ENCODE results near the gene OXT.
"Not testable (repeated sequence)": the region's sequence is repeated elsewhere in the genome, so short reads cannot be mapped to it uniquely, and the experiment has no call there.

The OXT gene

GRCh38 chr20:3047486-3048419 is 23.7 kb upstream of the OXT start:
- no peak overlapping the region for H3K27ac ChIP-seq
- CTCF ChIA-PET, result interaction anchor here (0.9 kb wide), 1 partner anchor 182 kb away, joined by 3 read pairs; no protein-coding TSS in a partner anchor
- no peak for DNase-seq (ENCODE audit: low spot score)
- POLR2A ChIA-PET (ENCODE audit: low non-redundant PET), result no interaction called here
- TF ChIP-seq CTCF (conservative IDR thresholded peaks at IDR 0.05; ENCODE audit: low read depth), result no peak

GRCh38 chr20:3051385-3052019 is 19.9 kb upstream of the OXT start:
- no peak for TF ChIP-seq CTCF (conservative IDR thresholded peaks at IDR 0.05; ENCODE audit: low read depth)
- H3K27ac ChIP-seq, result no peak overlapping the region; the same call in 1 of the 2 replicates
- POLR2A ChIA-PET (ENCODE audit: low non-redundant PET), result no interaction called here
- DNase-seq (ENCODE audit: low spot score), result no peak
- CTCF ChIA-PET, result no interaction called here

GRCh38 chr20:3059489-3059888 is 11.9 kb upstream of the OXT start:
- ChIA-PET CTCF (no interaction called here), POLR2A (ENCODE audit: low non-redundant PET) (no interaction called here)
- no peak for DNase-seq (ENCODE audit: low spot score)
- no peak overlapping the region for H3K27ac ChIP-seq
- no peak for TF ChIP-seq CTCF (conservative IDR thresholded peaks at IDR 0.05; ENCODE audit: low read depth)

GRCh38 chr20:3064119-3064518 is 7.3 kb upstream of the OXT start:
- CTCF ChIA-PET, result interaction anchor here (0.6 kb wide), 1 partner anchor 56 kb away, joined by 5 read pairs; no protein-coding TSS in a partner anchor
- POLR2A ChIA-PET (ENCODE audit: low non-redundant PET); DNase-seq (ENCODE audit: low spot score); H3K27ac ChIP-seq: not testable (repeated sequence)

GRCh38 chr20:3067139-3068014 is 4.0 kb upstream of the OXT start:
- CTCF ChIA-PET, result interaction anchor here (0.6 to 0.7 kb wide), 2 partner anchors 47 to 153 kb away, joined by 3 read pairs; no protein-coding TSS in a partner anchor
- POLR2A ChIA-PET (ENCODE audit: low non-redundant PET), result no interaction called here

GRCh38 chr20:3068075-3068474 is 3.3 kb upstream of the OXT start:
- DNase-seq (ENCODE audit: low spot score), result no peak
- ChIA-PET CTCF (interaction anchor here (0.9 kb wide), 1 partner anchor 13 kb away, joined by 3 read pairs; no protein-coding TSS in a partner anchor), POLR2A (ENCODE audit: low non-redundant PET) (no interaction called here)
- H3K27ac ChIP-seq, result no peak overlapping the region
- TF ChIP-seq CTCF (conservative IDR thresholded peaks at IDR 0.05; ENCODE audit: low read depth), result no peak

More at GRCh38 chr20:3067139-3068014, 4.0 kb upstream of the OXT start:
- DNase-seq (ENCODE audit: low spot score), result no peak
- no peak for TF ChIP-seq CTCF (conservative IDR thresholded peaks at IDR 0.05; ENCODE audit: low read depth)
- H3K27ac ChIP-seq, result no peak overlapping the region
